ENCODE results near the gene SLIT3. TPM values are rescaled to one million over a fixed set of nuclear protein-coding genes. Genes with fewer than 3 reads are reported as not detected.

The SLIT3 gene
- total RNA-seq, 1 donor from 2014 or later = 0.22 TPM

GRCh38 chr5:169178274-169178673 is 122.7 kb downstream of the SLIT3 start:
- Histone ChIP-seq H4K20me1 (ENCODE audit: low read depth) (no peaks in the 10 kb centered on the region), H3K27me3 (no peaks in the 10 kb centered on the region), H3K9me3 (ENCODE audit: low read depth) (no peaks in the 10 kb centered on the region), H3K4me1 (peaks cover 9% of the 10 kb centered on the region), H3K27ac (no peak overlapping the region), H3F3A (ENCODE audit: low read depth) (no peaks in the 10 kb centered on the region), H3K9ac (no peak overlapping the region), H3K4me3 (no peak overlapping the region), H3K36me3 (no peaks in the 10 kb centered on the region), H3K4me2 (no peak overlapping the region), H2AFZ (replicated peaks) (no peak overlapping the region), H3K79me2 (ENCODE audit: low read depth) (no peaks in the 10 kb centered on the region)
- no peak for TF ChIP-seq EZH2phosphoT487 (IDR thresholded peaks at IDR 0.05)
- no peak for TF ChIP-seq CTCF (IDR thresholded peaks at IDR 0.05)
- TF ChIP-seq EZH2 (IDR thresholded peaks at IDR 0.05) = no peak
- no peak for DNase-seq (ENCODE audit: low spot score)
- Mint-ChIP-seq H3K9me3 (no peaks in the 10 kb centered on the region), H3K27ac (no peak overlapping the region), H3K4me1 (peaks cover 5% of the 10 kb centered on the region), H3K27me3 (ENCODE audit: insufficient read depth, low read depth) (no peaks in the 10 kb centered on the region), H3K36me3 (no peaks in the 10 kb centered on the region), H3K4me3 (no peak overlapping the region)

- Mint-ChIP-seq H3K36me3 (no peaks in the 10 kb centered on the region), H3K4me3 (no peak overlapping the region), H3K4me1 (peaks cover 5% of the 10 kb centered on the region), H3K27ac (no peak overlapping the region), H3K27me3 (ENCODE audit: insufficient read depth, low read depth) (no peaks in the 10 kb centered on the region), H3K9me3 (no peaks in the 10 kb centered on the region)
- Histone ChIP-seq H3K36me3 (no peaks in the 10 kb centered on the region), H3K27ac (no peak overlapping the region), H3K9me3 (ENCODE audit: low read depth) (no peaks in the 10 kb centered on the region), H3K27me3 (no peaks in the 10 kb centered on the region), H3K79me2 (ENCODE audit: low read depth) (no peaks in the 10 kb centered on the region), H3K4me3 (no peak overlapping the region), H3K4me1 (peaks cover 9% of the 10 kb centered on the region), H3F3A (ENCODE audit: low read depth) (no peaks in the 10 kb centered on the region), H3K9ac (no peak overlapping the region), H4K20me1 (ENCODE audit: low read depth) (no peaks in the 10 kb centered on the region), H2AFZ (replicated peaks) (no peak overlapping the region), H3K4me2 (no peak overlapping the region)
- DNase-seq (ENCODE audit: low spot score) = no peak
- TF ChIP-seq EZH2 (IDR thresholded peaks at IDR 0.05) (no peak), EZH2phosphoT487 (IDR thresholded peaks at IDR 0.05) (no peak), CTCF (IDR thresholded peaks at IDR 0.05) (no peak)
Measured at GRCh38 chr5:169176709-169177694, 123.9 kb downstream of the SLIT3 start.

GRCh38 chr5:169175733-169176132 is 125.2 kb downstream of the SLIT3 start:
- Histone ChIP-seq H2AFZ (replicated peaks) (no peak overlapping the region), H3K4me2 (no peak overlapping the region), H3K4me3 (no peak overlapping the region), H3K9ac (no peak overlapping the region), H3K4me1 (peaks cover 9% of the 10 kb centered on the region), H4K20me1 (ENCODE audit: low read depth) (no peaks in the 10 kb centered on the region), H3K27ac (no peak overlapping the region), H3K9me3 (ENCODE audit: low read depth) (no peaks in the 10 kb centered on the region), H3K36me3 (no peaks in the 10 kb centered on the region), H3F3A (ENCODE audit: low read depth) (no peaks in the 10 kb centered on the region), H3K27me3 (no peaks in the 10 kb centered on the region), H3K79me2 (ENCODE audit: low read depth) (no peaks in the 10 kb centered on the region)
- H3K4me3 Mint-ChIP-seq = no peak overlapping the region
- TF ChIP-seq CTCF (IDR thresholded peaks at IDR 0.05) = no peak
- TF ChIP-seq EZH2phosphoT487 (IDR thresholded peaks at IDR 0.05) = no peak
- TF ChIP-seq EZH2 (IDR thresholded peaks at IDR 0.05) = no peak
- H3K27me3 Mint-ChIP-seq (ENCODE audit: insufficient read depth, low read depth) = no peaks in the 10 kb centered on the region
- no peak for DNase-seq (ENCODE audit: low spot score)
- H3K36me3 Mint-ChIP-seq = no peaks in the 10 kb centered on the region
- H3K27ac Mint-ChIP-seq = no peak overlapping the region
- no peaks in the 10 kb centered on the region for H3K9me3 Mint-ChIP-seq
- H3K4me1 Mint-ChIP-seq = peaks cover 5% of the 10 kb centered on the region
